A549 (cell line): ENCODE measurements around the gene LMO1. TPM values are rescaled to one million over a fixed set of nuclear protein-coding genes. Genes with fewer than 3 reads are reported as not detected.

ENCODE experiments used
- ATAC-seq, 2 experiments: fragments of 200-7000 bp in 1 of 2; fragments of >200 bp in 1 of 2; cut with Nextera tagmentation in 1 of 2; cut with Tn5 transposase in 1 of 2; 3 replicates each; pipeline versions ENCODE4 v1.8.0 to v1.9.1; 2018 to 2020; ENCODE audit warnings: mild to moderate bottlenecking in 1 of 2, moderate library complexity in 1 of 2
- CTCF ChIA-PET: fragments of 300-600 bp; sonication (Branson Sonifier 250); formaldehyde crosslinking; extraction: SDS; loops from one replicate; lab custom pipeline; 2021; ENCODE audit warnings: antibody characterized with exemption, inconsistent platforms; lab: Yijun Ruan, JAX
- POLR2A ChIA-PET: fragments of 350-600 bp; formaldehyde crosslinking; extraction: SDS; loops from one replicate; lab custom pipeline; 2021; ENCODE audit warnings: antibody characterized with exemption, inconsistent platforms; lab: Yijun Ruan, JAX
- DNase-seq, 2 experiments: peaks; one replicate each; pipeline versions ENCODE4 v3.0.0 to v3.0.0-alpha.2; 2011 to 2016; ENCODE audit warnings: low read depth in 1 of 2, low spot score in 1 of 2
- FAIRE-seq: peaks from 2 replicates; lab custom pipeline; 2011; peaks lifted over from hg19 to GRCh38; lab: Jason Lieb, UNC
- H3K27ac ChIP-seq, 2 experiments: fragments of >200 bp; sonication (Bioruptor Twin); formaldehyde crosslinking; 3 replicates each; pipeline ENCODE4 v1.5.1; 2016 to 2017
- H3K4me1 ChIP-seq: fragments of >200 bp; sonication (Bioruptor Twin); formaldehyde crosslinking; 3 replicates; pipeline ENCODE4 v1.6.1; 2016
- H3K4me2 ChIP-seq: fragments of >200 bp; sonication (Bioruptor Twin); formaldehyde crosslinking; 3 replicates; pipeline ENCODE4 v1.6.1; 2016
- H3K4me3 ChIP-seq: fragments of >200 bp; sonication (Bioruptor Twin); formaldehyde crosslinking; 3 replicates; pipeline ENCODE4 v1.5.1; 2016
- H3K9me3 ChIP-seq: fragments of >200 bp; sonication (Bioruptor Twin); formaldehyde crosslinking; 3 replicates; pipeline ENCODE4 v1.6.1; 2016
- BHLHE40 ChIP-seq: IDR thresholded peaks from 2 replicates; pipeline ENCODE4 v1.6.1; 2012; ENCODE audit warnings: low read depth, low read length, inconsistent platforms
- CBX8 ChIP-seq: fragments of 200-600 bp; sonication (generic); IDR thresholded peaks from 2 replicates; pipeline ENCODE4 v1.6.1; 2016
- EP300 ChIP-seq, 2 experiments: fragments of >200 bp; sonication (Bioruptor Twin); formaldehyde crosslinking; IDR thresholded peaks; 2 replicates in 1 of 2; 3 replicates in 1 of 2; pipeline ENCODE4 v1.6.1; 2016 to 2017
- FOSB ChIP-seq: fragments of 250-450 bp; sonication (Bioruptor Pico); IDR thresholded peaks from 2 replicates; pipeline ENCODE4 v1.5.0; 2020; ENCODE audit warnings: mild to moderate bottlenecking, moderate library complexity
- FOSL2 ChIP-seq, 2 experiments: fragments of 450-650 bp in 1 of 2; fragments of >200 bp in 1 of 2; sonication (Bioruptor Twin) in 1 of 2; formaldehyde crosslinking; IDR thresholded peaks; 2 replicates each; pipeline versions ENCODE4 v1.5.0 to v1.6.1; 2016 to 2020; ENCODE audit warnings: mild to moderate bottlenecking in 1 of 2, moderate library complexity in 1 of 2
- FOXS1 ChIP-seq: fragments of 250-450 bp; sonication (Bioruptor Pico); IDR thresholded peaks from 2 replicates; pipeline ENCODE4 v1.5.0; 2020; ENCODE audit warnings: mild to moderate bottlenecking, moderate library complexity
- HDAC2 ChIP-seq: fragments of 200-600 bp; sonication (generic); IDR thresholded peaks from 2 replicates; pipeline ENCODE4 v1.6.1; 2016
- HEYL ChIP-seq: fragments of 250-450 bp; sonication (Bioruptor Pico); IDR thresholded peaks from 2 replicates; pipeline ENCODE4 v1.8.0; 2021; ENCODE audit warnings: mild to moderate bottlenecking, moderate library complexity
- HOXA7 ChIP-seq: fragments of 250-450 bp; sonication (Bioruptor Pico); IDR thresholded peaks from 2 replicates; pipeline ENCODE4 v1.5.0; 2020; ENCODE audit warnings: mild to moderate bottlenecking, moderate library complexity
- HOXB5 ChIP-seq: fragments of 250-450 bp; sonication (Bioruptor Pico); IDR thresholded peaks from 2 replicates; pipeline ENCODE4 v1.5.0; 2020; ENCODE audit warnings: mild to moderate bottlenecking, moderate library complexity
- JUN ChIP-seq, 2 experiments: fragments of >200 bp; sonication (Bioruptor Twin); formaldehyde crosslinking; IDR thresholded peaks; 2 replicates in 1 of 2; 3 replicates in 1 of 2; pipeline ENCODE4 v1.6.1; 2016 to 2017
- JUNB ChIP-seq: fragments of >200 bp; sonication (Bioruptor Twin); formaldehyde crosslinking; IDR thresholded peaks from 2 replicates; pipeline ENCODE4 v1.6.1; 2016
- MAZ ChIP-seq: fragments of 150-350 bp; IDR thresholded peaks from 2 replicates; pipeline ENCODE4 v1.6.1; 2014; ENCODE audit warnings: antibody characterized with exemption, low read depth, low read length, borderline replicate concordance
- NR3C1 ChIP-seq: fragments of >200 bp; sonication (Bioruptor Twin); formaldehyde crosslinking; IDR thresholded peaks from 3 replicates; pipeline ENCODE4 v1.6.1; 2017
- PHF8 ChIP-seq: fragments of 200-600 bp; sonication (generic); IDR thresholded peaks from 2 replicates; pipeline ENCODE4 v1.6.1; 2016; ENCODE audit warnings: low read depth, mild to moderate bottlenecking, antibody characterized with exemption, moderate library complexity, borderline replicate concordance
- POLR2AphosphoS2 ChIP-seq: conservative IDR thresholded peaks from 2 replicates; pipeline ENCODE4 v1.6.1; 2012; ENCODE audit warnings: low read length, improper control_type of control experiment, inconsistent platforms
- RFX5 ChIP-seq: fragments of 450-650 bp; IDR thresholded peaks from 2 replicates; pipeline ENCODE4 v1.7.1; 2014; ENCODE audit warnings: antibody characterized with exemption, mild to moderate bottlenecking, moderate library complexity
- RNF2 ChIP-seq: fragments of 200-600 bp; sonication (generic); IDR thresholded peaks from 2 replicates; pipeline ENCODE4 v1.6.1; 2016; ENCODE audit warnings: low read depth, mild to moderate bottlenecking, antibody characterized with exemption, moderate library complexity, borderline replicate concordance
- SMC3 ChIP-seq: fragments of >200 bp; sonication (Bioruptor Twin); formaldehyde crosslinking; IDR thresholded peaks from 3 replicates; pipeline ENCODE4 v1.6.1; 2018; ENCODE audit warnings: inconsistent platforms
- TP53 ChIP-seq: fragments of 250-450 bp; sonication (Bioruptor Pico); IDR thresholded peaks from 2 replicates; pipeline ENCODE4 v1.5.0; 2021; ENCODE audit warnings: mild to moderate bottlenecking, moderate library complexity
- ZC3H11A ChIP-seq: fragments of 450-650 bp; IDR thresholded peaks from 2 replicates; pipeline ENCODE4 v1.6.1; 2014; ENCODE audit warnings: antibody characterized with exemption, mild to moderate bottlenecking
- ZFP36 ChIP-seq: fragments of 450-650 bp; IDR thresholded peaks from 2 replicates; pipeline ENCODE4 v1.6.1; 2014; ENCODE audit warnings: borderline replicate concordance; ENCODE audit not compliant: partially characterized antibody
- WGBS: methylation state at CpG from one replicate; pipeline ENCODE4 v1.1.6; 2017; ENCODE audit errors: missing lambda C conversion rate; 5-methylcytosine and 5-hydroxymethylcytosine counted together
- polyA plus RNA-seq, 4 experiments: library from polyadenylated mRNA; depleted of rRNA in 3 of 4; stranded (reverse); fragments of >200 nt; fragmentation: RNase III in 1 of 4; extraction: RNeasy Plus Mini Kit Qiagen cat#74134 plus additional on column Dnase treatment in 1 of 4; gene quantifications; 2 replicates in 3 of 4; 3 replicates in 1 of 4; pipeline ENCODE4 v1.2.3, GENCODE V29; 2011 to 2017
- TF ChIP-seq, protein P1 (sequence below): fragments of 150-350 bp; IDR thresholded peaks from 2 replicates; pipeline ENCODE4 v1.6.1; 2014; ENCODE audit warnings: low read depth, mild to moderate bottlenecking, low read length
- TF ChIP-seq, protein P2 (sequence below): fragments of >200 bp; sonication (Bioruptor Twin); formaldehyde crosslinking; IDR thresholded peaks from 2 replicates; pipeline ENCODE4 v1.6.1; 2016
- TF ChIP-seq, protein P3 (sequence below): fragments of 450-650 bp; IDR thresholded peaks from 2 replicates; pipeline ENCODE4 v1.6.1; 2014; ENCODE audit warnings: antibody characterized with exemption
- TF ChIP-seq, protein P4 (sequence below): IDR thresholded peaks from 2 replicates; pipeline ENCODE4 v1.6.1; 2012; ENCODE audit warnings: low read depth, borderline replicate concordance
- TF ChIP-seq, protein P5 (sequence below): fragments of >200 bp; sonication (Bioruptor Twin); formaldehyde crosslinking; IDR thresholded peaks from 3 replicates; pipeline ENCODE4 v1.6.1; 2016

LMO1 gene
- polyA plus RNA-seq, 2 of the 4 experiments (the other 2 are of a cell fraction): 0.18 to 2.7 TPM

DNA sequence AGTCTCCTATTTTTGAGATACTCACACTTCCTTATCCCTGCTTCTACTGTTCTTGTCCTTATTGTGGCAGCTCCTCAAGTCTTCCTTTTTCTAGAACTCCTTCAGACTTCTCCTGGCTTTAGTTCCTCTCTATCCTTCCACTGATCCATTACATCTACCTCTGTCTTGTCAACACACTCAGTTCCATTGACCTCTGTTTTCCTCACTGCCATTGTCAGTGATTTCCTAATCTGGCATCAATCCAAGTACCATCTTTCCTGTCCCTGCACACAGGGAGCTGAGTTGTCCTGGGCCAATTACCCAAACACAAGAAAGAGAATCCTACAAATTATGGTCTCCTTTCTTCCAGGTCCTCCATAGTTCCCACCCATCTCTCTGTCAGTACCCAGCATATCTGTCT is 66.9 kb downstream of the LMO1 start:
- DNase-seq: no peak
- Histone ChIP-seq H3K9me3 (no peaks in the 10 kb centered on the region), H3K27ac (no peak overlapping the region), H3K4me2 (no peak overlapping the region), H3K4me1 (no peaks in the 10 kb centered on the region)
- no peak for ATAC-seq
- FAIRE-seq: no peak
- CTCF ChIA-PET: interaction anchor here (0.8 to 5.6 kb wide), 7 partner anchors 8 to 370 kb away, joined by 3 to 70 read pairs (median 6); partner anchors contain the start of gene LMO1
- TF ChIP-seq EP300 (IDR thresholded peaks at IDR 0.05) (no peak), MAZ (no peak), ZFP36 (no peak), POLR2AphosphoS2 (no peak), CBX8 (no peak), FOXS1 (CRISPR knock-in tag) (no peak), ZC3H11A (no peak), HDAC2 (no peak), PHF8 (no peak), FOSL2 (IDR thresholded peaks at IDR 0.05) (no peak), FOSL2 (CRISPR knock-in tag; IDR thresholded peaks at IDR 0.05) (no peak), JUNB (no peak), HOXB5 (CRISPR knock-in tag) (no peak), JUN (IDR thresholded peaks at IDR 0.05) (no peak), HOXA7 (CRISPR knock-in tag) (no peak), BHLHE40 (no peak), SMC3 (no peak)
- TF ChIP-seq, protein P1, sequence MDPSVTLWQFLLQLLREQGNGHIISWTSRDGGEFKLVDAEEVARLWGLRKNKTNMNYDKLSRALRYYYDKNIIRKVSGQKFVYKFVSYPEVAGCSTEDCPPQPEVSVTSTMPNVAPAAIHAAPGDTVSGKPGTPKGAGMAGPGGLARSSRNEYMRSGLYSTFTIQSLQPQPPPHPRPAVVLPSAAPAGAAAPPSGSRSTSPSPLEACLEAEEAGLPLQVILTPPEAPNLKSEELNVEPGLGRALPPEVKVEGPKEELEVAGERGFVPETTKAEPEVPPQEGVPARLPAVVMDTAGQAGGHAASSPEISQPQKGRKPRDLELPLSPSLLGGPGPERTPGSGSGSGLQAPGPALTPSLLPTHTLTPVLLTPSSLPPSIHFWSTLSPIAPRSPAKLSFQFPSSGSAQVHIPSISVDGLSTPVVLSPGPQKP: no peak
- TF ChIP-seq, protein P2, sequence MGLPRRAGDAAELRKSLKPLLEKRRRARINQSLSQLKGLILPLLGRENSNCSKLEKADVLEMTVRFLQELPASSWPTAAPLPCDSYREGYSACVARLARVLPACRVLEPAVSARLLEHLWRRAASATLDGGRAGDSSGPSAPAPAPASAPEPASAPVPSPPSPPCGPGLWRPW: no peak
- TF ChIP-seq, protein P3, sequence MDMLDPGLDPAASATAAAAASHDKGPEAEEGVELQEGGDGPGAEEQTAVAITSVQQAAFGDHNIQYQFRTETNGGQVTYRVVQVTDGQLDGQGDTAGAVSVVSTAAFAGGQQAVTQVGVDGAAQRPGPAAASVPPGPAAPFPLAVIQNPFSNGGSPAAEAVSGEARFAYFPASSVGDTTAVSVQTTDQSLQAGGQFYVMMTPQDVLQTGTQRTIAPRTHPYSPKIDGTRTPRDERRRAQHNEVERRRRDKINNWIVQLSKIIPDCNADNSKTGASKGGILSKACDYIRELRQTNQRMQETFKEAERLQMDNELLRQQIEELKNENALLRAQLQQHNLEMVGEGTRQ: no peak
- TF ChIP-seq, all 56 proteins: peak for 0
- H3K4me3 ChIP-seq: no peak overlapping the region
- POLR2A ChIA-PET: no interaction called here

DNA sequence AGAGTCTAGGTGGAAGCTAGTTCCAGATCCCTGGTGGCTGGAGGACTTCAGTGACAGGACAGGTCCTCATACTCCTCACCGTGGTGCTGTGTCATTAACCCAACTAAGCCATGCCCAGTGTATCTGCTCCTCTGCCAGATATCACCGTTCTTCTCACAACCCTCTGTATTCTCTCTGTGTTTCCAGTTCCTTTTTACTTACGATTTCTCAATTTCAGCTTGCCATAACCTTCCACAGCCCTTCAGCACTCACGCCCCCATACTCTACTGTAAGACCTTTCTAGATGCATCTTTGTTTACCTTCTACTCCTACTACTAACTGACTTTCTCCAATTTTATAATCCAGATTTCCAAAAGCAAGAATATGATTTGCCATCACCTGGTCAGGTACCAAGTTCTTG is 68.7 kb downstream of the LMO1 start:
- DNase-seq: no peak
- CTCF ChIA-PET: interaction anchor here (0.6 to 5.6 kb wide), 11 partner anchors 9 to 373 kb away, joined by 3 to 70 read pairs (median 7); partner anchors contain the start of gene LMO1
- Histone ChIP-seq H3K4me2 (no peak overlapping the region), H3K9me3 (no peaks in the 10 kb centered on the region), H3K4me1 (no peaks in the 10 kb centered on the region), H3K4me3 (no peak overlapping the region), H3K27ac (no peak overlapping the region)
- 5% methylated on average over 4 of the region's 4 CpGs for WGBS
- TF ChIP-seq, protein P4, sequence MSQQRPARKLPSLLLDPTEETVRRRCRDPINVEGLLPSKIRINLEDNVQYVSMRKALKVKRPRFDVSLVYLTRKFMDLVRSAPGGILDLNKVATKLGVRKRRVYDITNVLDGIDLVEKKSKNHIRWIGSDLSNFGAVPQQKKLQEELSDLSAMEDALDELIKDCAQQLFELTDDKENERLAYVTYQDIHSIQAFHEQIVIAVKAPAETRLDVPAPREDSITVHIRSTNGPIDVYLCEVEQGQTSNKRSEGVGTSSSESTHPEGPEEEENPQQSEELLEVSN: no peak
- POLR2A ChIA-PET: no interaction called here
- no peak for FAIRE-seq
- no peak for ATAC-seq

DNA sequence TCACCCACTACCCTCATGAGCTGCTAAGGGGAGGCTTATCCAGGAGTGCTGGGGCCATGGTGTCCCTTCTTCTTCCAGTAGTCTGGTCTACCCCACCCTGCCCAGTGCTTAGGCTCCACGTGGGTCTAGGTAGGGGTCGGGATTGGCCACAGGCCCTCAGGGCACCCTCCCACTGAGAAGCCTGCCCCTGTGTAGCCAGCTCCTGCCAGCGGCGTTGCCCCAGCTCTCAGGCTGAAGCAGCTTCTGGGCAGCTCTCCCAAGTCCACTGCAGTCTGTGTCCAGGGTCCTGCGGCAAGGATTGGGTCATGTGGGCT is 70.8 kb downstream of the LMO1 start:
- TF ChIP-seq RNF2 (no peak), RFX5 (no peak), TP53 (no peak), ZC3H11A (no peak), FOSB (CRISPR knock-in tag) (no peak), NR3C1 (no peak), HEYL (CRISPR knock-in tag) (no peak)
- TF ChIP-seq, protein P5, sequence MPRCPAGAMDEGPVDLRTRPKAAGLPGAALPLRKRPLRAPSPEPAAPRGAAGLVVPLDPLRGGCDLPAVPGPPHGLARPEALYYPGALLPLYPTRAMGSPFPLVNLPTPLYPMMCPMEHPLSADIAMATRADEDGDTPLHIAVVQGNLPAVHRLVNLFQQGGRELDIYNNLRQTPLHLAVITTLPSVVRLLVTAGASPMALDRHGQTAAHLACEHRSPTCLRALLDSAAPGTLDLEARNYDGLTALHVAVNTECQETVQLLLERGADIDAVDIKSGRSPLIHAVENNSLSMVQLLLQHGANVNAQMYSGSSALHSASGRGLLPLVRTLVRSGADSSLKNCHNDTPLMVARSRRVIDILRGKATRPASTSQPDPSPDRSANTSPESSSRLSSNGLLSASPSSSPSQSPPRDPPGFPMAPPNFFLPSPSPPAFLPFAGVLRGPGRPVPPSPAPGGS: no peak
- TF ChIP-seq, protein P4: no peak
- TF ChIP-seq, protein P3: no peak
- TF ChIP-seq, protein P2: no peak
- TF ChIP-seq, all 56 proteins: peak for 0
- FAIRE-seq (no peak), ATAC-seq (peak; percentile 65 to 80), DNase-seq (no peak)
- WGBS: 0% methylated on average over 1 of the region's 5 CpGs
- H3K9me3 ChIP-seq: no peaks in the 10 kb centered on the region
- ChIA-PET POLR2A (no interaction called here), CTCF (interaction anchor here (0.7 to 5.6 kb wide), 25 partner anchors 12 to 767 kb away, joined by 3 to 70 read pairs (median 4); partner anchors contain the start of gene LMO1)
- no peaks in the 10 kb centered on the region for H3K4me1 ChIP-seq
- no peak overlapping the region for H3K4me2 ChIP-seq
- H3K4me3 ChIP-seq: no peak overlapping the region
- H3K27ac ChIP-seq: no peak overlapping the region
